AG04450 (cell line): ENCODE data around the gene CAPN5. TPM values are rescaled to one million over a fixed set of nuclear protein-coding genes. Genes with fewer than 3 reads are reported as not detected.

Experiments used
- CTCF ChIA-PET: fragments of 300-600, 350-600 bp; formaldehyde crosslinking; extraction: SDS; loops from one replicate; lab custom pipeline; 2022; ENCODE audit warnings: antibody characterized with exemption, inconsistent platforms; lab: Charles Lee
- POLR2A ChIA-PET: fragments of 350-600 bp; formaldehyde crosslinking; extraction: SDS; loops from one replicate; lab custom pipeline; 2021; ENCODE audit warnings: antibody characterized with exemption, inconsistent platforms; lab: Yijun Ruan, JAX
- DNase-seq: peaks from one replicate; pipeline ENCODE4 v3.0.0-alpha.2; 2011; ENCODE audit warnings: low read depth, low spot score
- H3K27ac ChIP-seq: one replicate; pipeline ENCODE4 v1.5.1; 2012; ENCODE audit warnings: low read depth, low read length, control low read depth
- H3K27me3 ChIP-seq: one replicate; pipeline ENCODE4 v1.6.0; 2012; ENCODE audit warnings: low read length; ENCODE audit not compliant: control insufficient read depth, insufficient read depth
- H3K4me3 ChIP-seq: 2 replicates; pipeline ENCODE4 v1.5.1; 2011; ENCODE audit warnings: mild to moderate bottlenecking, low read depth, low read length, control low read depth
- H3K9me3 ChIP-seq: 2 replicates; pipeline ENCODE4 v1.5.1; 2012; ENCODE audit warnings: low read length; ENCODE audit not compliant: control insufficient read depth, insufficient read depth
- CTCF ChIP-seq: IDR thresholded peaks from 2 replicates; pipeline ENCODE4 v1.5.1; 2011; ENCODE audit warnings: low read depth, low read length, control low read depth, inconsistent platforms
- polyA plus RNA-seq: library from polyadenylated mRNA; depleted of rRNA; stranded (reverse); fragments of >200 nt; gene quantifications from 2 replicates; pipeline ENCODE4 v1.2.3, GENCODE V29; 2011; rRNA removed

CAPN5 gene
- polyA plus RNA-seq, 1 experiment = 18.6 TPM

GRCh38 chr11:77175021-77175842 is 108.5 kb downstream of the CAPN5 start:
- POLR2A ChIA-PET = no interaction called here
- Histone ChIP-seq H3K9me3 (no peaks in the 10 kb centered on the region; the same call in 1 of the 2 replicates), H3K27me3 (peaks cover 17% of the 10 kb centered on the region), H3K27ac (no peak overlapping the region), H3K4me3 (no peak overlapping the region)
- no peak for TF ChIP-seq CTCF
- DNase-seq = no peak
- CTCF ChIA-PET = no interaction called here

Other genes starting within 250 kb of the CAPN5 start
- gene ACER3, start 206.1 kb upstream of the CAPN5 start, polyA plus RNA-seq = 9.3 and 11.2 TPM in 2 replicates
- gene B3GNT6, start 32.6 kb upstream of the CAPN5 start, polyA plus RNA-seq = not detected in 2 replicates
- not detected in 2 replicates for gene OMP, start 35.9 kb downstream of the CAPN5 start, polyA plus RNA-seq
- not detected in 2 replicates for gene MYO7A, start 61.3 kb downstream of the CAPN5 start, polyA plus RNA-seq
- not detected in 2 replicates for gene GDPD4, start 234.7 kb downstream of the CAPN5 start, polyA plus RNA-seq